NCI-H460 (cell line): ENCODE data around the gene POTEJ. TPM values are rescaled to one million over a fixed set of nuclear protein-coding genes. Genes with fewer than 3 reads are reported as not detected.
"Not testable (repeated sequence)": the region's sequence is repeated elsewhere in the genome, so short reads cannot be mapped to it uniquely, and the experiment has no call there.

Experiments used
- DNase-seq: peaks from one replicate; pipeline ENCODE4 v3.0.0-alpha.2; 2016; ENCODE audit warnings: low read depth; ENCODE audit errors: extremely low read depth
- polyA plus RNA-seq: library from polyadenylated mRNA; depleted of rRNA; stranded (reverse); fragments of >200 nt; gene quantifications from 2 replicates; pipeline ENCODE4 v1.2.3, GENCODE V29; 2014; cell fraction: nucleus; rRNA removed
- total RNA-seq: library from RNA; depleted of rRNA; stranded (reverse); fragments of >200 nt; shearing (Covaris generic); gene quantifications from 2 replicates; pipeline ENCODE4 v1.2.3, GENCODE V29; 2014; rRNA removed

The POTEJ gene
- not detected in 2 replicates for total RNA-seq
- polyA plus RNA-seq, result 0.15 TPM in 1 of 2 replicates, not detected in the other

DNA sequence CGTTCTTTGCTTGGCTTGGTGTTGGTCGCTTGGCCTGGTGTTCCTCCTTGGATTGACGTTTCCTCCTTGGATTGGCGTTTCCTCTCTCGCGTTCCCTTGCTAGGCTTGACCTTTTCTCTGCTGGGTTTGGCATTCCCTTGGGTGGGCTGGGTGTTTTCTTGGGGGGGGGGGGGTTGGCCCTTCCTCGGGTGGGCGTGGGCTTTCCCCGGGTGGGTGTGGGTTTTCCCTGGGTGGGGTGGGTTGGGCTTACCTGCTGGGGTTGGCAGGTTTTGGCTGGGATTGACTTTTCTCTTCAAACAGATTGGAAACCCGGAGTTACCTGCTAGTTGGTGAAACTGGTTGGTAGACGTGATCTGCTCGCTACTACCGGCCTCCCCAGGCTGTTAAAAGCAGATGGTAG, at the start of gene POTEJ:
Gene POTEJ, plus strand, starts transcription at position 301 of the 400 bp plus-strand sequence. Its CDS starts 93 bp downstream, at position 394.
- not testable (repeated sequence) for DNase-seq

DNA sequence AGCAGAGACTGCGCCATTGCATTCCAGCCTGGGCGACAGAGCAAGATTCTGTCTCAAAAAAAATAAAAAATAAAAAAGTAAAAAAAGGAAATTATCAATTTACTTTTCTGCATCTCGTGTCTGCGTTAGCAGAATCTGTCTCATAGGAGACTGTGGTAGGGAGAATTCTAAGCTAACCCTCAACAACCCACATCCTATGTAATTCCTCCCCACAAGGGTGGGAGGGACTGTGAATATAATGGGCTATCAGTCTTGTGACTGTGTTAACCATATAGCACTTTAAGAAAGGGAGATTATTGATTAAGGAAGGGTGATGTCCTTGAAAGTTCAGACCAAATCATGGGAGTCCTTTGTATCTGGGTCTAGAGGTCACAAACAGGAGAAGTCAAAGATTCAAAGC, 45.1 kb upstream of the POTEJ start:
- DNase-seq, result not testable (repeated sequence)

DNA sequence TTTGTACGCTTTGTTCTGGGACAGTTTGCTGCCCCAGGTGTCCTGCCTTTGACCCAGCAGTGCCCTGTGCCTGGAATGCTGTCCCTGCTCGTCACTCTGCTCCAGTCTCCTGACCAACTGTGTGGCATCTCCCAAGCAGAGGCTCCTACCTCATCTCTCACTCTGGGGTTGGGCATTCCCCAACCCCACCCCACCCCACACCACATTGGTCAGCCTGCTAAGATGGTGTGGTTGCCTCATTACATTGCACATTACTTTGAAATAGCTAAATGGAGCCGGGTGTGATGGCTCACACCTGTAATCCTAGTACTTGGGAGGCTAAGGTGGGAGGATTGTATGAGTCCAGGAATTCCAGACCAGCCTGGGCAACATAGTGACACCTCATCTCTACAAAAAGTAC, 39.3 kb upstream of the POTEJ start:
- not testable (repeated sequence) for DNase-seq

DNA sequence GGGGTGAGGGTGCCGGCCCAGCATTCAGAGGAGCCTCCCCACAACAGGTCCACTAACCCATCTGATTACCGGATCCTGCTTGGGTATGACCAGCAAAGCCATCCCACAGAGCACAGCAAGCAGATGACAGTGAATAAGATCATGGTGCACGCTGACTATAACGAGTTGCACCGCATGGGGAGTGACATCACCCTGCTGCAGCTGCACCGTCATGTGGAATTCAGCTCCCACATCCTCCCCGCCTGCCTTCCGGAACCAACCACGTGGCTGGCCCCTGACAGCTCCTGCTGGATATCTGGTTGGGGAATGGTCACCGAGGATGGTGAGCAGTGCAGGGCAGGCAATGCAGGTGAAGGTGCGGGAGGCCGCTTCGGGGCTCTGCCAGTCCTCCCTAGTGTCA, 37.0 kb upstream of the POTEJ start:
- DNase-seq, result not testable (repeated sequence)

DNA sequence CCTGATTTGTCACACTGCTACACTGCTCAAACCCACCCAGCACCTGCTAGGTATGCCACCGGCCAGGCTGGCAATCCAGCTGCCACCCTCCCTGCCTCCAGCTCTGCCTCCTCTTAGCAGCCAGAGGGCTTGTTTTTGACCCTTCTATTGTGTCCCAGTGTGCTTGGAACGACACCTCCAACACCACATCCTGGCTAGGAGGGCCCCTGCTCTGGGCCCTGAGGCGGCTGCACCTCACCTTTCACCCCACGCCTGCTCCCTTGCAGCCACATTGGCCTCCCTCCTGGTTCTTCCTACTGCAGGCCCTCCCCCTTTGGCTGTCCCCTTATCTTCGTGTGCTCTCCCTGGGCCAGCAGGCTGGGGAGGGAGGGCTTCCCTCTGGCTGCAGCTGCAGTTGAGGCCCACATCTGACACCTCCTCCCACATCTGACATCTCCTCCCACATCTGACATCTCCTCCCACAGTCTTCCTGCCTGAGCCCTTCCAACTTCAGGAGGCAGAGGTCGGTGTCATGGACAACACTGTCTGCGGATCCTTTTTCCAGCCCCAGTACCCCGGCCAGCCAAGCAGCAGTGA, 34.9 kb upstream of the POTEJ start:
- DNase-seq, result not testable (repeated sequence)

DNA sequence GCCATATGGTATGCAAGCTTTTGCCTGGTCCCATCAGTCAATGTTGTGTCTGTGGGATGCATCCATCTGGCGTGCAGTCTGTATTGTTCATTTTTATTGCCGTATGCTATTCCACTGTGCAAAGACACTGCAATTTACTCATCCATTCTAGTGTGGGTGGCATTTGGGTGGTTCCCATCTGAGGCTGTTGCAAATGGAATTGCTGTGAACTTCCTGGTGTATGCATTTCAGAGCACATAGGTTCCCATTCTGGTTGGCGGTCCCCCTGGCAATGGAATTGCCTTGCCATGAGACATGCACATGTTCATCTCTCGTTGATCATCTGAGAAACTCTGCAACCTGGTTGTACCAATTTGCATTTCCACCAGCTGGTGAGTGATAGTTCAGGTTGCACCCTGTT, 33.7 kb upstream of the POTEJ start:
- DNase-seq, result not testable (repeated sequence)

DNA sequence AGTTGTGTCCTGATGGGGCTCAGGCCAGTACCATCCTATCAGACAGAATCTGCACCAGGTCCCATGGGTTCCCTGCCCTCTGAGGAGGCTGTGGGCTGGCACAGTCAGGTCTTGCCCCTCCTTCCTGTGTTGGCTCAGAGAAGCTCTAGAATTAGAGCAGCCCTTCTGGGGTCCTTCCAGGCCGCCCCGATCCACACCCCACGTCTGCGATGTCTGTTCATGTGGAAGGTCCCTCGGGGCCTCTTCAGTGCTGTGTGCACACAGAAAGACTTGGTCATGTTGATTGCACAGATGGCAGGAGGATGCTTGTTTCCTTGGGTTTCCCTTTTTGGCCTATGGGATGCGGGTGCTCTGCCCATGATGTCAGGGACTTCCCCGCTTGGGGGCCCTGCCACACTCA, 32.1 kb upstream of the POTEJ start:
- not testable (repeated sequence) for DNase-seq

DNA sequence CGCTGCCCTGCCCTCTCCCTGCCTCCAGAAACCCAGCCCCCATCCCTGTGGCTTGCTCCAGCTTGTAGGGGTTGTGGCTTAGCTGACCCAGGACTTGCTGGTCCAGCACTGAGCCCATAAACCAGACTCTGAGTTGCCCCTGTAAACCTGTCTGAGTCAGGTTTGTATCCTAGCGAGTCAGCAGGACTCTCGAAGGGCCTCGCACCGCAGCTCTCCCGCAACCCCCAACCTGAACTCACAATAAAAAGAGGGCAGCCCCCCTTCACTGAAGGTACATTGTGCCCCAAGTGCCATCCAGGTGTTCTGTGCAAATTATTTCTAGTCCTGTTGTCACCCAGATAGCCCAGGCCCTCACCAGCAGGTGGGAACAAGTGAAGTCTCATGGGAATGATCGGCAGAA, 29.7 kb upstream of the POTEJ start:
- not testable (repeated sequence) for DNase-seq

- not testable (repeated sequence) for DNase-seq
These were observed 28.3 kb upstream of the POTEJ start for GRCh38 chr2:130582970-130583369.

DNA sequence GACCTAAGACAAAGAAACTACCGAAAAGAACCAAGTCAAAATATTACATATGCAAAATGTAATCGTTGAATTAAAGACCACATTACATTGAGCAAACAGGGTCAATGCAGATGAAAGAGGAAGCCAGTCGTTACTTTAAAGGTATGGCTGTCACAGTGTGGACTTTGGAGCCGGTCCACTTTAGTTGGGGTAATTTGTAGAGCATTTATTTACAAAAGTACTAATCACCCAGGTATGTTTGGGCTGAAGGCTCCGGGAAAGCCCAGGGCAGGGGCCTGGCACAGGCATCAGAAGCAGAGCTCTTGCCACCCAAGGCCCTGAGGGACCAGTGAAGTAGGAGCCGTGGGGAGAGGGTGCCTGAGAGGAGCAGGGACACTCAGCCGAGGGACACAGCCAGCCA, 27.7 kb upstream of the POTEJ start:
- not testable (repeated sequence) for DNase-seq

DNA sequence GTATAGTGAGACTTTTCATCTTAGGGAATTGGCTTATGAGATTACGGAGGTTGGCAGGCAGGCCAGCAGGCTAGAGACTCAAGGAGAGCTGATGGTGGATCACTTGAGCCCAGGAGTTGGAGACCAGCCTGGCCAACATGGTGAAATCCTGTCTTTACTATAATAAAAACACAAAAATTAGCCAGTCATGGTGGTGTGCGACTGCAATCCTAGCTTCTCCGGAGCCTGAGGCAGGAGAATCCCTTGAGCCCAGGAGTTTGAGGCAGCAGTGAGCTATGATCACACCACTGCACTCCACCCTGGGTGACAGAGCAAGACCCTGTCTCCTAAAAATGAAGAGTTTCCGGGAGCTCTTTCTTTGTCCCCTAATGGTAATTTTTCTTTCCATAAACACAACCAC, 26.5 kb upstream of the POTEJ start:
- DNase-seq, result not testable (repeated sequence)

DNA sequence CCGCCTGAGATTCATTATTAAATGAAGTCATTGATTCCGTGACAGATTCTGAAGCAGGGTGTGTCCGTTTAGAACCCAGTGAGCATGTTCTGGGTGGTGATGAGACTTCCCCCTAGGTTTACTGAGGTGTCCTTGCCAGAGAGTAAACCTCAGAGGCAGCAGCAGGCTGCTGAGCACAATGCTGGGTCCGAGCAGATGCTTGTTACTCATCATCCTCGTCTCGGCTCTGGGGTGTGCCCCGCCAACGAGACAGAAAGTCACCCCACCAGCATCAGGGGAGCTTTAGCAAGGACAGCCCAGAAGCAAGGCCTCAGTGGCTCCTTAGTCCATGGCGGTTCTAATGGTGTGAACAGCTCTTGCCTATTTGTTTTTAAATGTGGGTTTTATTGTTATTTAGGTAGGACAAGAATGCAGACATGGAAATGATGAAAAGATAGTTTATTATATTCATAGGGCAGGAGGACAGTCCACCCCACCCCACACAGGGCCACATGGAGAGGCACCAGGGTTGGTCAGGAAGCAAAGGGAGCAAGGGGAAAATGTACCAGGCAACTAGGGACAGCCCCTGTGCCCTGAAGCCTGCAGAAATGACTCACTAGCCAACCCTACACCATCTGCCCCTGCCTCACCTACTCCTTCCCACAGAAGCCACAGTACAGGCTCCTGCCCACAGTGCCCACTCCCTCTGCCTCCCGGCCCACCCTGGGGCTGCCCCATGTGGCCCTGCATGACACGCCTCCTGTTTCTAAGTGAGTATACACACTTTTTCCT, 22.4 kb upstream of the POTEJ start:
- DNase-seq, result not testable (repeated sequence)

DNA sequence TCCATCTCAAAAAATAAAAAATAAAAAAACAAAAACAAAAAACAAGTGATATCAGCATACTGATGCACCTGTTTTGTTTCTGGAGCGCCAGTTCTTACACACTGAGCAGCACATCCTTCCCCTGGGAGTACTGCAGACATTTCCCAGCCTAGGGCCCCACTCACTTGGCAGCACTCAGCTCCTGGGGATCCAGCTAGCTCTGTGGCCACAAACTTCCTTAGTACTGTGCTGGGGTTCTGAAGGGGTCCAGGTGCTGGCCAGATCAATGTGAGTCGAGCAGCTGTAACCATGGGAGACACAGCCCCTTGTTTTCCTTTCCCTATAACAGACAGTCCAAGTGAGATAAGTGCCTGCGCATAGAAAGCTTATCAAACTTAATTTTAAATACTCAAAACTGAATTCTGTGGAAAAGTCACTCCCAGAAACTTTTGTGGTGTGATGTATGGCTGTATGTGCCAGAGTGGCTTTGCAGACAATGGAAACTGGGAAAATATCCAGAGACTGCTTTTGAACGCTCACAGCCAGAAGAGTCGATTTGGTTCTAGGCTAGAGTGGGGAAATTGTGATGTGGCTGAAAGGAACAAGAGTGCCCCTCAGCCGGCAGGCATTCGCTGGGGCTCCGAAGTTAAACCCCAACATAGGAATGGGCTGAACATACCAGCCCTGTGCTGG, 20.9 kb upstream of the POTEJ start:
- DNase-seq, result not testable (repeated sequence)

DNA sequence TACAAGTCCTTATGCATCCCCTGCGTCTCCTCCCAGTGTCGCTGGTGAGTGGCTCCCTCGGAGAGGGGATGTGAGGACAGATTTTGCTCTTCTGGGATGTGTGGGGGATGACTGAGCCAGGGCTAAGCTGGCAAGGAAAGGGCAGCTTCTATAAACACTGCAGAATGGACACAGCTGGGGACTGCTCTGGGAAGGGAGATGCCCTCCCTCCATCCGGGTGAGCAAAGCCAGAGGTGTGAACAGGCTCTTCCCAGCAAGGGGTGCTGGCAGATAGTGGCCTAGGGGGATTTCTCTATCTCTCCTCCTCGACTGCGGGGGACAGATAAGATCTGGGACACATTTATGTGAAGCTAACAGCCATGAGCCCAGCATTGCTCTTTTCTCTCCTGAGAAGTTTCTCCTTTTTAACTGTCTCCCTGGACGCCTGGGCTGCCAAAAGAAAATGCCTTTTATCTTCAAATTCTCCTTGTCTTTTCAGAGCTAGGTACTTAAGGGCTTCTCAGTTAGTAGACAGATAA, 20.3 kb upstream of the POTEJ start:
- not testable (repeated sequence) for DNase-seq

DNA sequence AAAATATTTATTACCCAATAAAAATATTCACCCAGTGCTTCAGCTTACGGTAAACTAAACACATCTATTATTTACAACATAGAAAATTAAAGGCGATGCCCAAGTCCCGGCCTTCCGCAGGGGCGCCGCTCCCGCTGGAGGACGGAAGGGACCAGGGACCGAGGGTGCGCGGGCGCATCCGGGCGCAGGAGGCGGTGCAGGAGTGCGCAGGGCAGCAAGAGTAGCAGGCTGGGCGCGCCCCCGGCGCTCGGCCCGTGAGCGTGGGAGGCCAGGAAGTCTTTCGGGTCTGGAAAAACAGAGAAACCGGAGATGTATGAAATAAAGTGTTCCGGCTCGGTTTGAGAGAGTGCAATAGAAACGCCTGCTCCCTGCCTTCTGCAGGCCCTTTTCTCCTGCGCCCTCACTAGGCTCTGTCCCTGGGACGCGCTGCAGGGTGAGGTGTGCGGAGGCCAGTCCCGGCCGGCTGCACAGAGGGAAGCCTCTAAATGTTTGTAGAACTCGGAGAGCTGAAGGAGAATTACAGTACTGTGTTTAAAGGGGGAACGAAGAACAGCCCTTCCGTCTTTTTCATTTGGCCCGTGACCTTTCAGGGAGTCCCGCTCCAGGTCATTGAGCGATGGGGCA, 18.3 kb upstream of the POTEJ start:
- not testable (repeated sequence) for DNase-seq

DNA sequence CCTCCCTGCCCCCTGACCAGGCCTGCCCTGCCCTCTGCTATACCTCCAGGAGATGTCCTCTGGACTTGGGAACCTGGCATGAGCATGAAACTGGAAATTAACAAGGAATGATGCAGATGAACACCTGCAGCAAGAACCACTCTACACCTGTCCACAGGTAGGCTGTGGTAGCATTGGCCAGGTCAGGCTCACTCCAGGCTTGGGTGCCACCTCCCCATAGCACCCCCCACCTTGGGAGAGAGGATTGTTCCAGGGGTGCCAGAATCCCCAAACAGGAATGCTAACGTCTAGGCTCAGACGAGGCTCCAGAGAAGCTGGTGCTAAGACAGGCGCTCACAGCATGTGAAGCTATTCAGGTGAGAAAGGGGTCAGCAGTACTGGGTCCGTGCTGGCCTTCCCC, 17.2 kb upstream of the POTEJ start:
- not testable (repeated sequence) for DNase-seq

DNA sequence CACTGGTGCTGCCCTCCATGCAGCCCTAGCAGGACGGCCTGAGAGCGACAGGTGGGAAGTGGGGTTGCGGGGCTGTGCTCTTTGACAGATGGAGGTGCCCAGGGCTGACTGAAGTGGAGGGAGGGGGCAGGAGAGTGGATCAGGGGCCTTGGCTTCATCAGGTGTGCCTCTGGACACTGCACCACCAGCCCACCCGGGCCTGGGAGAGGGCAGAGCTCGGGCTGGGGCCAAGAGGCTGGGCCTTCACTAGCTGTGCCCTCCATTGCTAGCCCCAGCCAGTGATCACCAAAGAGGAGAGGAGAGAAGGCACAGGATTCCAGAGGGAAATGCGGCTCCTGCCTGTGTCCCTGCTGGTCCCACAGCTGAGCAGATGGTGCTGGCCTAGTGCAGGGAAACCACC, 14.5 kb upstream of the POTEJ start:
- not testable (repeated sequence) for DNase-seq

DNA sequence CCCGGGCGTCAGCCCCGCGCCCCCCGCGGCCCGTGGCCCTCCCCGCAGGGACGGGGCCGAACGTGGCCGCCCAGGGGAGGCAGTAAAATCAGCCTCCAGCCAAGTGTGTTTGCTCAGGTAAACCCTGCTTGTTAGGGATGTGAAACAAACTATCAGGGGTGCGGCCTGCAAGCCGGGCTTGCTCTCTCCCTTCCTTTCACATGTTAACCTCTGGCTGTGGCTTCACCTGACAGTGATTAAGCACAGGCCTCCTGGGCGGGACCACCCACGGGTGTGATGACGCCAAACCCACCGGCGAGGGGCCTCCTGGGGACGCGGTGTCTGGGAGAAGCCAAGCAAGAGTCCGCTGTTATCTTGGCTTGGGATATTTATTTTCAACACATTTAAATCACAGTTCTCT, 13.2 kb upstream of the POTEJ start:
- not testable (repeated sequence) for DNase-seq

DNA sequence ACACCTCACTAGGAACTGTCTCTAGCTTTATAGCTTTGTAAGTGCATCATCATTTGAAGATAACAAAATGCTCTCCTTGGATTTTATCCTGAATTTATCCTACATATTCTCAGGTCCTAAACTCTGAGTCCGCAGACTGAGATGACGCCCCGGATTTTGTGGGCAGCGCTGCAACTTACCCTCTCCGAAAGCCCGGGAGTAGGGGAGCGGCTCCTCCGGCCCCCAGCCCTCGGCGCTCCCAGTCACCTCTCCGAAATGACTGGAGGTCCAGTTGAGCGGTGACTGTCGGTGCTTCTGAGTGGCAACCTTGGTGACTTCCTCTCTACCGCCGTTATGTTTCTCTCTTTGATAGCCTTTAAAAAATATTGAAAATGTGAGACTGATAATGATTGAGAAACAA, 12.8 kb upstream of the POTEJ start:
- not testable (repeated sequence) for DNase-seq

DNA sequence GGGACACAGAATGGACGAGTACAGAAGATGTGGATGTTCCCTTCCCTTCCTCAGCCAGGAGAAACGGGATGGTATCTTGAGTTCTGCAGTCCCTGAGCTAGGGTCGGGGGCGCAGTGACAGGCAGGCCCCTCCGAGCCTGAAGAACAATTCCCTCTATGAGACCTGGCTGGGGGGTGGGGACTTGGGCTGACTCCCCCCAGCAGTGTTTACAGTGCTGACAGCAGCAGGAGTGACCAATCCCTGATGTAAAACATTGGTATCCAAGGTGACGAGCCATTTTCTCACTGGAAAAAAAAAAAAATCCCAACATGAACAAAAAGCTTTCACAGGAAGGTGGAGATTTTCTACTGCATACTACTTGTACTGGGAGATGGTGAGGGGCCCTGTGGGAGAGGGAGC, 11.8 kb upstream of the POTEJ start, which contains the start of gene CFC1:
Gene CFC1, minus strand, starts transcription at position 183 of the 400 bp plus-strand sequence. CDS start 288 bp downstream, outside the sequence.
- DNase-seq, result not testable (repeated sequence)

- DNase-seq, result not testable (repeated sequence)
These were observed 11.3 kb upstream of the POTEJ start for GRCh38 chr2:130599926-130600325.
